Measurements from ENCODE around the gene CCDC66. TPM values are rescaled to one million over a fixed set of nuclear protein-coding genes. Genes with fewer than 3 reads are reported as not detected.

The CCDC66 gene
- total RNA-seq (ENCODE audit: low replicate concordance): 21.1 and 36.0 TPM in 2 replicates

DNA sequence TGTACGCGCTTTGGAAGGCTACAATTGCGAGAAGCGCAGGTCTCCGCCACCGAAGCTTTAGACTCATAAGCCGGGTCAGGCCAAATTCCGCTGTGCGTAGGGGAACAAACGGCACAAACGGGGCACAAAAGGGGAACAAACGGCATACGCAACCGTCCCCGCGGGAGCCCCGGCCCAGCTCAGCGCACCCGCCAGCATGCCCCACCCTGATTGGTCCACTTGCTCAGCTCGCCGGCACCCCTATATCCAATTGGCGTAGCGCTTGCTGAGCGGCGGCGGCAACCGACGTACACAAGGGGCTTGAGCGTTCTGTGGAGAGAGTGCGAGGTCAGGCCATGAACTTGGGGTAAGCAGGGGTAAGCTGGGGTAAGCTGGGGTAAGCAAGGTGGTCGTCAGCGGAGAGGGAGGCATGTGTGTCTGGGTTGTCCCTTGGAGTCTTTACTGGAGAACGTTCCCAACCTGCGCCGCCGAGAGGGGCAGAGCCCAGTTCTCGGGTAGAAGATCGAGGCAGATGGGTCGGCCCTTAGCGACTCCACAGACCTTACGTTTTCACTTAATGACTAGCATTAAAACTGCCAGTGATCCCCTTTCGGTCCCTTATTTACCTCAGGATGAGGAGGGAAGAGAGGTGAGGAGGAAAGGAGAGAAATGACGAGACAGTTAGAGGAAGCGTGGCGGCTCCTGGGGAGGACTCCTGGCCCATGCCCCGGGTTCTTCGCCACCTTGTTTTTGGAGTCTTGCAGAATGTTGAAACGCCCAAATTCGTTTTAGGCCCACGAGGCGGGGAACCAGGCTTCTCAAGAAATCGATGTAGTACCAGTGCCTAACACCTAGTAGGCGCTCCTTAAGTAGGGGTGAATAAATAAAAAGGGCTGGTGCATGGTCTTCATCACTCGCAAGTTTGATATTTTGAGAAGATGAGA lies at the start of gene CCDC66:
TSS of gene CCDC66 (plus strand) at position 268 of the 923 bp plus-strand sequence. CDS start at position 336, 68 bp downstream.
- peak within 1 kb of the TSS; percentile 95 for H3K4me3 ChIP-seq (ENCODE audit: low read depth, low read length)
- DNase-seq (ENCODE audit: low read depth): peak; percentile 92
- TF ChIP-seq, protein P1, sequence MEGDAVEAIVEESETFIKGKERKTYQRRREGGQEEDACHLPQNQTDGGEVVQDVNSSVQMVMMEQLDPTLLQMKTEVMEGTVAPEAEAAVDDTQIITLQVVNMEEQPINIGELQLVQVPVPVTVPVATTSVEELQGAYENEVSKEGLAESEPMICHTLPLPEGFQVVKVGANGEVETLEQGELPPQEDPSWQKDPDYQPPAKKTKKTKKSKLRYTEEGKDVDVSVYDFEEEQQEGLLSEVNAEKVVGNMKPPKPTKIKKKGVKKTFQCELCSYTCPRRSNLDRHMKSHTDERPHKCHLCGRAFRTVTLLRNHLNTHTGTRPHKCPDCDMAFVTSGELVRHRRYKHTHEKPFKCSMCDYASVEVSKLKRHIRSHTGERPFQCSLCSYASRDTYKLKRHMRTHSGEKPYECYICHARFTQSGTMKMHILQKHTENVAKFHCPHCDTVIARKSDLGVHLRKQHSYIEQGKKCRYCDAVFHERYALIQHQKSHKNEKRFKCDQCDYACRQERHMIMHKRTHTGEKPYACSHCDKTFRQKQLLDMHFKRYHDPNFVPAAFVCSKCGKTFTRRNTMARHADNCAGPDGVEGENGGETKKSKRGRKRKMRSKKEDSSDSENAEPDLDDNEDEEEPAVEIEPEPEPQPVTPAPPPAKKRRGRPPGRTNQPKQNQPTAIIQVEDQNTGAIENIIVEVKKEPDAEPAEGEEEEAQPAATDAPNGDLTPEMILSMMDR (IDR thresholded peaks at IDR 0.05; ENCODE audit: insufficient read depth, low read length): peak; percentile 87

DNA sequence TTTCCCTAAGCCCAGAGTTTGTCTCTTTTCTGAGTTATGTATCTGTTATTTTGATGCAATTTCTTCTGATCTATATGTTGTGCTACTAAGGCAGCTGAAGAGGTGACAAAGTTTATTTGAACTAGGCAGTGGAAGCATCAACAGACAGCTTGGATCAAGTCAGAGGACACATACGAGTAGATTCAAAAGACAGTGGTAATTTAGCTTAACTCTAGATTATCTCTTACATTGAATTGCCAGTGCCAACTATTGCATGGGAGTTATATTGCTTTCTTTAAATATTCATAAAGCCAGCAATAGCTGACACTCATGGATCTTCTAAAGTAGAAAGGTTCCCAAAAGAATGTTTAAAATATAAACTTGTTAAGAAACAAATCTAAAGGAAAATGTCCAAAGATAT lies 37.3 kb upstream of the CCDC66 start:
- DNase-seq (ENCODE audit: low read depth): no peak
- TF ChIP-seq, protein P1 (IDR thresholded peaks at IDR 0.05; ENCODE audit: insufficient read depth, low read length): no peak
- no peak overlapping the region for H3K4me3 ChIP-seq (ENCODE audit: low read depth, low read length)

DNA sequence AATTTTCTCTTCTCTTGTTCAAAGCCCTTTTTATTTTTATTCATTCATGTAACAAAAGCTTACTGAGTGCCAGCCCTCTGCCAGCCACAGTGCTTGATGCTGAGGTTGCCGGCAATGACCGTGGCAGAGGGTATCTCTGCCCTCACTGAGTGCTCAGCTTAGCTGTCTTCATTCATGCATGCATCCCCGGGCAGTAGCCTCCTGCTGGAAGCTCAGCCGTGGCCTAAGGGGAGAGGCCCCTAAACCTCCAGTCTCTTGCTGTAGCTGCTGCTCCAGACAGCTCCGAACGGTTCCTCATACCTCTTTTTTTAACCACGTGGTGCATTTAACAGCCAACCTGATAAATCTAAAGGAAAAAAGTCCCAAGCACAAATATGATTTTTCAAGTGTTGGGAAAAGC lies 34.6 kb upstream of the CCDC66 start:
- TF ChIP-seq, protein P1 (IDR thresholded peaks at IDR 0.05; ENCODE audit: insufficient read depth, low read length): no peak
- H3K4me3 ChIP-seq (ENCODE audit: low read depth, low read length): no peak overlapping the region
- DNase-seq (ENCODE audit: low read depth): no peak

GRCh38 chr3:56525291-56525690 lies 31.7 kb upstream of the CCDC66 start:
- TF ChIP-seq, protein P1 (IDR thresholded peaks at IDR 0.05; ENCODE audit: insufficient read depth, low read length): no peak
- no peak overlapping the region for H3K4me3 ChIP-seq (ENCODE audit: low read depth, low read length)

DNA sequence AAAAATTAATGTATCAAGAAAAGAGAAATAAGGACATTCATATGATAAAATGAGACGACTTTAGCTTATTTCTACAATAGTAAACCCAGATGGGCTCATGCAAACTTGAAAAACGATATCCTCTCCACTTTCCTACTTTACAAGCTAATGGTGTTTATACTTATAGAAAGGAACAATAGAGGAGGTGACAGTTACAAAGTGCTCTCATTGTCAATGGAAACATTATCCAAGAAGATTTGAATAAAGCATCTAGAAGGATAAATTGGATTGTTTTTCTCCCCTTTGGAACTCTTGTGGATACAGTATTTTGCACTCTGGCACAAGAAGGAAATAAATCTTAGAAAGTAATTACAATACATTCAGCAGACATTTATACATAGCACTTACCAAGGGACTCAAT lies 20.2 kb upstream of the CCDC66 start:
- DNase-seq (ENCODE audit: low read depth): no peak
- TF ChIP-seq, protein P1 (IDR thresholded peaks at IDR 0.05; ENCODE audit: insufficient read depth, low read length): no peak
- no peak overlapping the region for H3K4me3 ChIP-seq (ENCODE audit: low read depth, low read length)

More at GRCh38 chr3:56525291-56525690, 31.7 kb upstream of the CCDC66 start:
- no peak for DNase-seq (ENCODE audit: low read depth)

- no peak overlapping the region for H3K4me3 ChIP-seq (ENCODE audit: low read depth, low read length)
- TF ChIP-seq, protein P1 (IDR thresholded peaks at IDR 0.05; ENCODE audit: insufficient read depth, low read length): peak; percentile 8
- peak; percentile 13 for DNase-seq (ENCODE audit: low read depth)
Measured at GRCh38 chr3:56547486-56547885, 9.5 kb upstream of the CCDC66 start.
